ENCODE results near the gene GALNT18.
A peak's percentile ranks its signal among the peaks of the same experiment; 100 is the strongest.

Gene GALNT18

DNA sequence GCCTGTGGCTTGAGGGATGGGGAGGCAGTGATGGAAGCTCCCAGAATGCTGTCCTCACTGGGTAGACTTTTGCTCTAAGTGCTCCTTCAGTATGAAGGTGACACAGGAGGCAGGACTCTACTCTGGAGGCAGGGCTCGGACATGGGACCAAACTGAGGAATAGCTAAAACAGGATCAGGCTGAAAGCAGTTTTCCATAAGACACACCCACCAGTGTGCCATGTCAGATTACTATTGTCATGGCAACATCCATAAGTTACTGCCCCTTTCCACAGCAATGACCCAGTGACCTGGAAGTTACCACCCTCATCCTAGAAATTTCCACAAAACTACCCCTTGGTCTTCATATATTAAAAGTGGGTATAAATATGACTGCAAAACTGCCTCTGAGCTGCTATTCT, 43.6 kb upstream of the GALNT18 start:
- Histone ChIP-seq H3K4me3 (ENCODE audit: low read depth, low read length) (no peak overlapping the region), H3K4me1 (no peaks in the 10 kb centered on the region), H3K27me3 (no peaks in the 10 kb centered on the region), H3K9me3 (no peaks in the 10 kb centered on the region), H3K36me3 (no peaks in the 10 kb centered on the region)
- TF ChIP-seq CTCF (IDR thresholded peaks at IDR 0.05; ENCODE audit: low read depth, low read length): no peak
- no peak for DNase-seq

DNA sequence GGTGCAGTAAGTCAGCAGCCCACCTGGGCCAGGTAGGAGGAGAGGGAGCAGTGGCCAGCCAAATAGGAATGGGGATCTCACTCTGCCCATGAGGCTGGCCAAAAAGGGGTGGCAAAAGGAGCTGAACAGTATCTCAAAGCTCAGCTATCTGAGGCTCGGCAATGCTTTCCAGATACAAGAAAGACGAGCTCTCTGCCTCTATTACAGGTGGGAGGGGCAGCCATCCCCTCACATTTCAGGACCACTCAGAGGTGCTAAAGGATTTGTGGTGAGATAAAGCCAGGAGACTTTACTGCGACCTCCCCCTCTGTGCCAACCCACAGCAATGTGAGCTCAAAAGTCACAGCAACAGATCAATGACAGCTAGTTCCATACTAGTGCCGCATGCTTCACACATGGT, 42.1 kb upstream of the GALNT18 start:
- no peak for TF ChIP-seq CTCF (IDR thresholded peaks at IDR 0.05; ENCODE audit: low read depth, low read length)
- Histone ChIP-seq H3K9me3 (no peaks in the 10 kb centered on the region), H3K4me1 (no peaks in the 10 kb centered on the region), H3K27me3 (no peaks in the 10 kb centered on the region), H3K4me3 (ENCODE audit: low read depth, low read length) (no peak overlapping the region), H3K36me3 (no peaks in the 10 kb centered on the region)
- no peak for DNase-seq

GRCh38 chr11:11662578-11662977, 40.8 kb upstream of the GALNT18 start:
- Histone ChIP-seq H3K36me3 (no peaks in the 10 kb centered on the region), H3K9me3 (no peaks in the 10 kb centered on the region), H3K27me3 (no peaks in the 10 kb centered on the region), H3K4me1 (no peaks in the 10 kb centered on the region), H3K4me3 (ENCODE audit: low read depth, low read length) (no peak overlapping the region)
- TF ChIP-seq CTCF (IDR thresholded peaks at IDR 0.05; ENCODE audit: low read depth, low read length): no peak
- DNase-seq: no peak

- Histone ChIP-seq H3K4me3 (ENCODE audit: low read depth, low read length) (no peak overlapping the region), H3K36me3 (no peaks in the 10 kb centered on the region), H3K27me3 (no peaks in the 10 kb centered on the region), H3K9me3 (no peaks in the 10 kb centered on the region), H3K4me1 (no peaks in the 10 kb centered on the region)
- TF ChIP-seq CTCF (IDR thresholded peaks at IDR 0.05; ENCODE audit: low read depth, low read length): no peak
- DNase-seq: no peak
These were observed 39.7 kb upstream of the GALNT18 start for GRCh38 chr11:11661326-11662040.

DNA sequence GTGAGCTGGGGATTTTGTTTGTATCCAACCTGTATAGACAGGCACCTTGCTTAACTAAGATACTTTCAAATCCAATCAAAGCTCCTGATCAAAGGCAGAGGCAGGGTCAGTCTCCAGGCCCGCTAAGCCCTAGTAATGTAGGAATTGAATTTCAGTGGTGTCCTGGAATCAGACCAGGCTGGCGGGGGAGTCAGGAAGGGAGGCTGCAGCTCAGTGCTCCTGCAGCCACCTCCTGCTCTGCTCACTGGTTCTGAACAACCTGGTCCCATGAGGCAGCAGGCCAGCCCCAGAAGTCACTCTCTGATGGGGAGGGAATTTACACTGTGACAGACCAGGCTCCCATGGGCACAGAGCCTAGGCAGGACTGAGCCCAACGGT, 38.5 kb upstream of the GALNT18 start:
- no peaks in the 10 kb centered on the region for H3K4me1 ChIP-seq
- TF ChIP-seq CTCF (IDR thresholded peaks at IDR 0.05; ENCODE audit: low read depth, low read length): no peak
- no peaks in the 10 kb centered on the region for H3K9me3 ChIP-seq
- DNase-seq: no peak
- no peaks in the 10 kb centered on the region for H3K27me3 ChIP-seq
- no peaks in the 10 kb centered on the region for H3K36me3 ChIP-seq
- no peak overlapping the region for H3K4me3 ChIP-seq (ENCODE audit: low read depth, low read length)

DNA sequence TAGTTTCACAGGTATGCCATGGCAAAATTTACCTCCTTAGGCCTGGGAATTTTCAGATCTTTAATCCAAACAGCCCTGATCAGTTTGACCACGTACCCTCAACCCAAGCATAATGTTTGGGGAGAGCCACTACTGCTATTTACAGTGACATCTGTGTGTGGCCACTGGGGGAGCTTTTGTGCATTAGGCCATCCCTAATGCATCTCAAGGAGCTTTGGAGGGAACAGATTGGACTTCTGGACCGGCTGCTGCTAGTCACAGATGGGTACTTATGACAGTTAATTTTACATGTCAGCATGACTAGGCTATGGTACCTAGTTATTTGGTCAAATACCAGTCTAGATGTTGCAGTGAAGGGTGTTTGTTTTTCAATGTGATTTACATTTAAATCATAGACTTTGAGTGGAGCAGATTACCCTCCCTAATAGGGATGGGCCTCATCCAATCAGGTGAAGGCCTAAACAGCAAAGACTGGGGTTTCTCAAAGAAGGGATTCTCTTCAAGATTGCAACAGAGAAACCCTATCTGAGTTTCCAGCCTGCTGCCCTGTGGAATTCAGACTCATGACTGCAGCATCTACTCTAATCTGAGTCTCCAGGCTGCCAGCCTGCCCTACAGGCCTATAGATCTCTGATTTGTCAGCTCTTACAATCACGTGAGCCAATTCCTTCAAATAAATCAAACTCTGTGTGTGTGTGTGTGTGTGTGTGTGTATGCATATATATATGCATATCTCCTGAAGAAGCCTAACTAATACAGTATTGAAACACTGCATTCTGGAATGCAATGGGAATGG, 38.0 kb upstream of the GALNT18 start:
- peak; percentile 25; the same call in 1 of the 2 replicates for TF ChIP-seq CTCF (IDR thresholded peaks at IDR 0.05; ENCODE audit: low read depth, low read length)
- DNase-seq: no peak
- Histone ChIP-seq H3K36me3 (no peaks in the 10 kb centered on the region), H3K27me3 (no peaks in the 10 kb centered on the region), H3K4me1 (no peaks in the 10 kb centered on the region), H3K4me3 (ENCODE audit: low read depth, low read length) (no peak overlapping the region), H3K9me3 (no peaks in the 10 kb centered on the region)
